Mucosa of descending colon (tissue), 3 donors: ENCODE results near the gene PDE4D. TPM values are rescaled to one million over a fixed set of nuclear protein-coding genes. Genes with fewer than 3 reads are reported as not detected.

Experiments used
- ATAC-seq: fragments of 200-7000 bp; cut with Tn5 transposase; one replicate; pipeline ENCODE4 v1.9.1; 2020; ENCODE audit warnings: mild to moderate bottlenecking, moderate library complexity
- DNase-seq, 3 donors: peaks; one replicate each; pipeline ENCODE4 v3.0.0-alpha.2; 2020
- H3K36me3 ChIP-seq: fragments of 200-600 bp; one replicate; pipeline ENCODE4 v1.8.0; 2021; ENCODE audit warnings: low read depth, mild to moderate bottlenecking
- H3K4me1 ChIP-seq: fragments of 200-600 bp; one replicate; pipeline ENCODE4 v1.8.0; 2021; ENCODE audit warnings: low read depth, mild to moderate bottlenecking
- H3K4me3 ChIP-seq: fragments of 200-600 bp; one replicate; pipeline ENCODE4 v1.8.0; 2021; ENCODE audit warnings: mild to moderate bottlenecking
- H3K9me3 ChIP-seq: fragments of 200-600 bp; one replicate; pipeline ENCODE4 v1.8.0; 2021; ENCODE audit warnings: mild to moderate bottlenecking
- CTCF ChIP-seq: fragments of 200-600 bp; IDR thresholded peaks from one replicate; pipeline ENCODE4 v1.8.0; 2022; ENCODE audit warnings: antibody characterized with exemption, mild to moderate bottlenecking
- intact Hi-C, 2 donors: fragments of 100-400 bp; cut with DNase I in 1 of 2; cut with micrococcal nuclease in 1 of 2; formaldehyde crosslinking; loops; one replicate each; pipeline versions ENCODE4 v1.11.0 to v1.11.1; 2022; cut with DNase I, micrococcal nuclease
- total RNA-seq, 3 donors: library from RNA; stranded (reverse); fragmentation: NEBNext Ultra II Directional in 2 of 3; extraction: Animal tissue kit (Norgen Biotek cat#: 25700) in 2 of 3; gene quantifications; one replicate each; pipeline versions ENCODE4 v1.2.1 to v1.2.4, GENCODE V29; 2021 to 2023
- donor health status: DM: no; HTN: no; CAD: no; lungs with moderate emphysema.
- donor health status: DM: no; HTN: no; CAD: no.
- donor health status: DM: no; HTN: yes; CAD: no.

Gene PDE4D
- total RNA-seq, 3 donors from 2014 or later, result 37.9 to 137 (median 100) TPM

- no peaks in the 10 kb centered on the region for H3K9me3 ChIP-seq
- intact Hi-C loops, result no loop called here
- H3K36me3 ChIP-seq, result no peaks in the 10 kb centered on the region
- ATAC-seq (no peak), DNase-seq (no peak)
- no peak overlapping the region for H3K4me3 ChIP-seq
- no peak for TF ChIP-seq CTCF
- no peaks in the 10 kb centered on the region for H3K4me1 ChIP-seq
Measured at GRCh38 chr5:58925627-58926540, 967.6 kb downstream of the PDE4D start.

- no peak for TF ChIP-seq CTCF
- no peaks in the 10 kb centered on the region for H3K9me3 ChIP-seq
- no peaks in the 10 kb centered on the region for H3K4me1 ChIP-seq
- DNase-seq (no peak), ATAC-seq (no peak)
- no peak overlapping the region for H3K4me3 ChIP-seq
- no peaks in the 10 kb centered on the region for H3K36me3 ChIP-seq
- intact Hi-C loops, result no loop called here
Measured at GRCh38 chr5:58924306-58924705, 969.2 kb downstream of the PDE4D start.

GRCh38 chr5:58923355-58923754, 970.2 kb downstream of the PDE4D start:
- no peak for ATAC-seq
- intact Hi-C loops, result no loop called here
- Histone ChIP-seq H3K36me3 (no peaks in the 10 kb centered on the region), H3K4me1 (no peaks in the 10 kb centered on the region), H3K4me3 (no peak overlapping the region), H3K9me3 (no peaks in the 10 kb centered on the region)
- no peak for TF ChIP-seq CTCF
- no peak for DNase-seq

- no peaks in the 10 kb centered on the region for H3K36me3 ChIP-seq
- intact Hi-C loops, result no loop called here
- H3K4me3 ChIP-seq, result no peak overlapping the region
- no peaks in the 10 kb centered on the region for H3K9me3 ChIP-seq
- TF ChIP-seq CTCF, result no peak
- DNase-seq (peak; percentile 74 to 78 (median 78)), ATAC-seq (peak; percentile 93)
- no peaks in the 10 kb centered on the region for H3K4me1 ChIP-seq
Measured at GRCh38 chr5:58922461-58923171, 970.9 kb downstream of the PDE4D start.

- Histone ChIP-seq H3K4me3 (no peak overlapping the region), H3K9me3 (no peaks in the 10 kb centered on the region), H3K4me1 (no peaks in the 10 kb centered on the region), H3K36me3 (no peaks in the 10 kb centered on the region)
- DNase-seq (no peak), ATAC-seq (no peak)
- intact Hi-C loops, result no loop called here
- no peak for TF ChIP-seq CTCF
Measured at GRCh38 chr5:58921159-58921558, 972.4 kb downstream of the PDE4D start.
